Ishikawa (cell line): ENCODE measurements around the gene JOSD1.

Source experiments
- CEBPB ChIP-seq: IDR thresholded peaks from 2 replicates; pipeline ENCODE4 v1.6.1; 2012
- CREB1 ChIP-seq: IDR thresholded peaks from 2 replicates; pipeline ENCODE4 v1.6.1; 2012; ENCODE audit warnings: low read depth
- EGR1 ChIP-seq: IDR thresholded peaks from 2 replicates; pipeline ENCODE4 v1.6.1; 2012
- EP300 ChIP-seq: IDR thresholded peaks from 2 replicates; pipeline ENCODE4 v1.6.1; 2012; ENCODE audit warnings: borderline replicate concordance
- FOXM1 ChIP-seq: IDR thresholded peaks from 2 replicates; pipeline ENCODE4 v1.6.1; 2012; ENCODE audit warnings: low read depth, borderline replicate concordance
- MAX ChIP-seq: IDR thresholded peaks from 2 replicates; pipeline ENCODE4 v1.6.1; 2012
- NFIC ChIP-seq: IDR thresholded peaks from 2 replicates; pipeline ENCODE4 v1.6.1; 2012
- RAD21 ChIP-seq: IDR thresholded peaks from 2 replicates; pipeline ENCODE4 v1.6.1; 2012; ENCODE audit warnings: low read depth
- TAF1 ChIP-seq: IDR thresholded peaks from 2 replicates; pipeline ENCODE4 v1.6.1; 2012; ENCODE audit warnings: low read depth, mild to moderate bottlenecking
- TCF12 ChIP-seq: IDR thresholded peaks from 2 replicates; pipeline ENCODE4 v1.6.1; 2012; ENCODE audit warnings: low read depth
- TEAD4 ChIP-seq: IDR thresholded peaks from 2 replicates; pipeline ENCODE4 v1.6.1; 2012
- USF1 ChIP-seq: IDR thresholded peaks from 2 replicates; pipeline ENCODE4 v1.6.1; 2012
- YY1 ChIP-seq: IDR thresholded peaks from 2 replicates; pipeline ENCODE4 v1.6.1; 2012; ENCODE audit warnings: low read depth
- ZBTB7A ChIP-seq: IDR thresholded peaks from 2 replicates; pipeline ENCODE4 v1.6.1; 2012; ENCODE audit warnings: low read depth
- TF ChIP-seq, protein P1 (sequence below): IDR thresholded peaks from 2 replicates; pipeline ENCODE4 v1.6.1; 2012; ENCODE audit warnings: low read depth, mild to moderate bottlenecking

The JOSD1 gene

DNA sequence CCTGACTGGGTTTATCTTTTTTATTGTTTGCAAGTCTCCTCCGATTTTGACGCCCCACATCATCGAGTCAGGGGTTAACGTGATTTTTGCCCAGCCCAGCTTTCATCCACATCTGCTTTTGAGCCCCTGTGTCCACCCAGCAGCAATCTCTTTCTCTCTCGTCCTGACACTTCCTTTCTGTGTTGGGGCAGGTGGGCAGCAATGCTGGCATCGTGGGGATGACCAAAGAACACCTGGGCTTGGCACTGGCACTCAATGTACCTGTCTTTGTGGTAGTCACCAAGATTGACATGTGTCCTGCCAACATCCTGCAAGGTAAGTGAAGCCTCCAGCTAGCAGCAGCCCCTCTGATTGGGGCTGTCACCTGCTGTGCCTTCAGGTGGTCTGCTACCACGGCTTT, 20.8 kb upstream of the JOSD1 start:
- no peak for TF ChIP-seq TAF1
- no peak for TF ChIP-seq TCF12
- no peak for TF ChIP-seq MAX
- TF ChIP-seq NFIC: no peak
- TF ChIP-seq RAD21: no peak

DNA sequence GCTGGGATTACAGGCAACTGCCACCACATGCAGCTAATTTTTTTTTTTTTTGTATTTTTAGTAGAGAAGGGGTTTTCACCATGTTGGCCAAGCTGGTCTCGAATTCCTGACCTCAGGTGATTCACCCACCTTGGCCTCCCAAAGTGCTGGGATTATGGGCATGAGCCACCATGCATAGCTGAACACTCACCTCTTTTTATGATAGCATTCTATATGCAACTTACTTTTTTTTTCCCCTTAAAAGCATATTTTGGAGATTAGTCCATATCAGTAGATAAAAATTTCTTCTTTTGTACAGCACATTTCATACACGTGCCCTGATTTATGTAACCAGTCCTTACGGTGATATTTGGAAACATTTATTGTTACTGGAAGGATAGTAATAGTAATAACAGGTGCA, 19.6 kb upstream of the JOSD1 start:
- no peak for TF ChIP-seq YY1
- TF ChIP-seq RAD21: no peak
- TF ChIP-seq, protein P1, sequence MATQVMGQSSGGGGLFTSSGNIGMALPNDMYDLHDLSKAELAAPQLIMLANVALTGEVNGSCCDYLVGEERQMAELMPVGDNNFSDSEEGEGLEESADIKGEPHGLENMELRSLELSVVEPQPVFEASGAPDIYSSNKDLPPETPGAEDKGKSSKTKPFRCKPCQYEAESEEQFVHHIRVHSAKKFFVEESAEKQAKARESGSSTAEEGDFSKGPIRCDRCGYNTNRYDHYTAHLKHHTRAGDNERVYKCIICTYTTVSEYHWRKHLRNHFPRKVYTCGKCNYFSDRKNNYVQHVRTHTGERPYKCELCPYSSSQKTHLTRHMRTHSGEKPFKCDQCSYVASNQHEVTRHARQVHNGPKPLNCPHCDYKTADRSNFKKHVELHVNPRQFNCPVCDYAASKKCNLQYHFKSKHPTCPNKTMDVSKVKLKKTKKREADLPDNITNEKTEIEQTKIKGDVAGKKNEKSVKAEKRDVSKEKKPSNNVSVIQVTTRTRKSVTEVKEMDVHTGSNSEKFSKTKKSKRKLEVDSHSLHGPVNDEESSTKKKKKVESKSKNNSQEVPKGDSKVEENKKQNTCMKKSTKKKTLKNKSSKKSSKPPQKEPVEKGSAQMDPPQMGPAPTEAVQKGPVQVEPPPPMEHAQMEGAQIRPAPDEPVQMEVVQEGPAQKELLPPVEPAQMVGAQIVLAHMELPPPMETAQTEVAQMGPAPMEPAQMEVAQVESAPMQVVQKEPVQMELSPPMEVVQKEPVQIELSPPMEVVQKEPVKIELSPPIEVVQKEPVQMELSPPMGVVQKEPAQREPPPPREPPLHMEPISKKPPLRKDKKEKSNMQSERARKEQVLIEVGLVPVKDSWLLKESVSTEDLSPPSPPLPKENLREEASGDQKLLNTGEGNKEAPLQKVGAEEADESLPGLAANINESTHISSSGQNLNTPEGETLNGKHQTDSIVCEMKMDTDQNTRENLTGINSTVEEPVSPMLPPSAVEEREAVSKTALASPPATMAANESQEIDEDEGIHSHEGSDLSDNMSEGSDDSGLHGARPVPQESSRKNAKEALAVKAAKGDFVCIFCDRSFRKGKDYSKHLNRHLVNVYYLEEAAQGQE: no peak
- TF ChIP-seq TCF12: no peak

GRCh38 chr22:38719196-38719595, 18.5 kb upstream of the JOSD1 start:
- TF ChIP-seq TAF1 (no peak), FOXM1 (no peak), CREB1 (no peak), MAX (no peak), EGR1 (no peak), TCF12 (no peak), EP300 (no peak), TEAD4 (no peak), NFIC (no peak), ZBTB7A (no peak), RAD21 (no peak), CEBPB (no peak), YY1 (no peak), USF1 (no peak)
- TF ChIP-seq, protein P1: no peak

- TF ChIP-seq NFIC (no peak), TEAD4 (no peak), USF1 (no peak), TCF12 (no peak), EGR1 (no peak), YY1 (no peak), MAX (no peak)
These were observed 17.7 kb upstream of the JOSD1 start for GRCh38 chr22:38718414-38718813.

GRCh38 chr22:38717244-38717643, 16.5 kb upstream of the JOSD1 start:
- TF ChIP-seq YY1: no peak

DNA sequence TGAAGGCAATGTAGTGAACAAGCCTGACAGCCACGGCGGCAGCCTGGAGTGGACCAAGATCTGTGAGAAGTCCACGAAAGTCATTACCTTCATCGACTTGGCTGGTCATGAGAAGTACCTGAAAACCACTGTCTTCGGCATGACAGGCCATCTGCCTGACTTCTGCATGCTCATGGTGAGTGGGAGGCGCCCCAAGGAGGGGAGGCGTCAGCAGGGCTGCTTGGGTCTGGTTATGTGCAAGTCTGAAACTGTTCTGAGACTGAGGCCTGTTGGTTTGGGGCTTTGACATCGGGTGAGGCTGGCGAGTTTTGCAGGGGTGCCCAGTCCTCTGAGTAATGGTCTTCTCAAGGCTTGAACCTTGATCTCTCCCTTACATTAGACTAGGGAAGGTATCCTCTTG, 16.1 kb upstream of the JOSD1 start:
- TF ChIP-seq YY1 (no peak), CEBPB (no peak), TAF1 (no peak), EGR1 (no peak), TCF12 (no peak), CREB1 (no peak), ZBTB7A (no peak), EP300 (no peak), USF1 (no peak)
- TF ChIP-seq, protein P1: no peak
